GOT3 (cell line): ENCODE measurements around the gene MRPL20.
"Not testable (repeated sequence)": the region's sequence is repeated elsewhere in the genome, so short reads cannot be mapped to it uniquely, and the experiment has no call there.

Experiments
- DNase-seq: peaks from one replicate; lab custom pipeline; 2025; ENCODE audit warnings: mixed read lengths; lab: John Stamatoyannopoulos, UW

MRPL20 gene

GRCh38 chr1:1406821-1407635 lies at the start of gene MRPL20:
MRPL20 (minus strand) TSS chr1:1407293; CDS start chr1:1407217, 76 bp downstream.
- DNase-seq: peak; percentile 78

GRCh38 chr1:1456683-1457255 lies 49.7 kb upstream of the MRPL20 start:
- DNase-seq: not testable (repeated sequence)

GRCh38 chr1:1455934-1456333 lies 48.8 kb upstream of the MRPL20 start:
- DNase-seq: not testable (repeated sequence)

GRCh38 chr1:1455366-1455884 lies 48.3 kb upstream of the MRPL20 start:
- no peak for DNase-seq

- not testable (repeated sequence) for DNase-seq
Measured at GRCh38 chr1:1454286-1455056, 47.4 kb upstream of the MRPL20 start.

- DNase-seq: no peak
Measured at GRCh38 chr1:1452882-1453281, 45.8 kb upstream of the MRPL20 start.

GRCh38 chr1:1452365-1452739 lies 45.3 kb upstream of the MRPL20 start:
- not testable (repeated sequence) for DNase-seq

- DNase-seq: no peak
Measured at GRCh38 chr1:1451696-1452364, 44.7 kb upstream of the MRPL20 start.

- not testable (repeated sequence) for DNase-seq
Measured at GRCh38 chr1:1450616-1451015, 43.5 kb upstream of the MRPL20 start.

- DNase-seq: no peak
Measured at GRCh38 chr1:1449099-1449739, 42.1 kb upstream of the MRPL20 start, which contains the start of gene ATAD3C. ATAD3C (plus strand) TSS chr1:1449689; CDS start chr1:1450684, 995 bp downstream.

- DNase-seq: not testable (repeated sequence)
Measured at GRCh38 chr1:1446631-1447030, 39.5 kb upstream of the MRPL20 start.

- no peak for DNase-seq
Measured at GRCh38 chr1:1442069-1442770, 35.1 kb upstream of the MRPL20 start.

- peak; percentile 20 for DNase-seq
Measured at GRCh38 chr1:1441002-1441888, 34.2 kb upstream of the MRPL20 start.

- no peak for DNase-seq
Measured at GRCh38 chr1:1440262-1441001, 33.3 kb upstream of the MRPL20 start.

- no peak for DNase-seq
Measured at GRCh38 chr1:1439546-1440261, 32.6 kb upstream of the MRPL20 start.

GRCh38 chr1:1438531-1439381 lies 31.7 kb upstream of the MRPL20 start:
- DNase-seq: no peak

GRCh38 chr1:1437904-1438376 lies 30.8 kb upstream of the MRPL20 start:
- no peak for DNase-seq
